Activated T-cell treated with anti-CD3 and anti-CD28 coated beads for 1 hour (primary cell): ENCODE measurements around the gene KCTD12.
"Not testable (repeated sequence)": the region's sequence is repeated elsewhere in the genome, so short reads cannot be mapped to it uniquely, and the experiment has no call there.

ENCODE experiments used
- DNase-seq: peaks from one replicate; pipeline ENCODE4 v3.0.0-alpha.2; 2020; ENCODE audit warnings: low read depth

Gene KCTD12

DNA sequence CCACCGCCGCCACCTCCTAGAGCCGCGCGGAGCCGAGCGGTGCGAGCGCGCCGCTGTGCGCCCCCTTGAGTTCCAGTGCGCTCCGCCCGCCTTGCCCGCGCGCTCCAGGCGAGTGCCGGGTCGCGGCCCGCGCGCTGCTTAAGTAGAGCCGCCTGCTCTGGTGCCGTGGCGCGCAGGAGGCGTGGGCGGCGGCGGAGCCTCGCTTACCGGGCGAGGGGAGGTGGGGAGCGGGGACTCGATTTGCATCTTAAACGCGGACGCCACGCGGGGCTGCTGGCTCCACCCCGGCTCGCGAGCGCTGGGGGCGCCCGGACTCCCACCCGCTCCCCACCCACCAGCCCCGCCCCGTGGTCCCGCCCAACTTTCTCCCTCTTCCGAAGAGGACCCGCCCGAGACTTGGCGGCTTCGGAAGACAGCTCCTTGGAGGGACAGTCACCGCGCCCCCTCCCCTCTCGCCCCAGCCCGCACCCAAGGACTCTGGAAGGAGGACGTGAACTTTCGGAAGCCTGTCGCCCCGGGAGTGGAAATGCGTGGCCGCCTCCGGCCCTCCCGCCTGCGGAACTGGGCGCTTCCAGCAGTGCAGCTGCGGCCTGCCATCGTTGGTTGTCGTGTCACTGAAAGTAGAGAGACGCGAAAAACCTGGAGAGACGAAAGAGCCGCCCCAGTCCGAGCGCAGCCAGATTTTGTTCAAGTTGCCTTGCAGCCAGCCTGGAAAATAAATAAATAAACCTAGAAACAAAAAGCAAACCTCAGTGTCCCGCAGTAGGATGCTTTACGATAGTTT is at the start of gene KCTD12:
KCTD12 (minus strand) TSS at position 114 of the 784 bp plus-strand sequence. CDS start 257 bp downstream, outside the sequence.
- DNase-seq: peak; percentile 69

DNA sequence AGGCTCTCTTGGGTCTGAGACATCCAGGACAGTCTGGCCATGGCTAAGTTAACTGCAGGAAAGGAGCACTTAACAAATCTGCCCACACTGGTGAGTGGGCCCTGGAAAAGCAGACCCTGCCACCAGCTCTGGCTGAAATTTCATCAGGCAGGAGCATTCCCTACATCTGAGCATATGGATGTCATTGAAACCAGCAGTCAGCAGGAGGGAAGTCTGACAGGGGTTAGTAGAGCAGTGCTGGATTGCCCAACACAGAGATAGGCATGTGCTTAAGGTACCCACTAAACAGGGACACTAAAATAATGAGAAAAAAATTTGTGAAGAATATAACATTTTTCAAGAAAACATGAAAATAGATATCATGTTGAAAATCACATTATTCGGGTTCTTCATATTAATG is 48.5 kb upstream of the KCTD12 start:
- DNase-seq: no peak

DNA sequence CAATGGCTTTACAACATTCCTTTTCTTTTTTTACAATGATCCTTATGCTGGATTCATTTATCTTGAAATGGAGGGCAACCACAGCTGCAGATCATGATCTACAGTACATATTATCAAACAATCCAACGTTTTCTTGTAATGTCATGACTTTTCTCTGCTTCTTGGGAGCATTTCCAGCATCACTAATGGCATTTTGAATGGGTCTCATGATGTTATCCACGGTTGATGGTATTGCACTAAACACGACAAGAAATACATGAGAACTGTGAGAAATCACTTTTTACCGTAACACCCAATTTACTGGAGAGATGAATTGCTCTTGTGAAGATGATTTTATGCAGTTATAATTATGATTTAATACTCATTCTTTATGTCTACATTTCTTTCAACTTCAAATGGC is 45.9 kb upstream of the KCTD12 start:
- DNase-seq: no peak

DNA sequence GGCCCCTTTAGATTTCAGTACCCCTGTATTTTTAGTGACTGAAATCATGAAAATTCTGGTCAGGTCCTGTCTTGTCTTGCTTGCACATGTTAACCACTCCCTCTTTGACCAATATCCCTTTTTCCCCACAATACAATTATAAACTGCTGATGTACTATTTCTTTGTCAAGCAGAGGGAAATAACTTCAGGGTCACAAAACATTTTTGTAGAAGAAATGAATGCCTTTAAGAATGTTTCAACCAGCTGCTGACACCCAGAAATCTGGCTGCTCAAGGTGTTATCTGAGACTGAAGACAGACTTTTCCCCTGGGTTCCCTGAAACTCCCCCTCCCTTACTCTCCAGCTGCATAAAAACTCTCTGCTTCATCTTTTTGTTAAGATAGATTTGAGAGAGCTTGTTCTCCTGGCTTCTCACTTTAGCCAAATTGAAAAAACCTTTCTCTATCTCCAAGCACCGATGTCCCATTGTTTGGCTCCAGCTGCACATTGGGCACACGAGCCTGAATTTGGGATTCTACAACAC is 43.7 kb upstream of the KCTD12 start:
- DNase-seq: no peak

DNA sequence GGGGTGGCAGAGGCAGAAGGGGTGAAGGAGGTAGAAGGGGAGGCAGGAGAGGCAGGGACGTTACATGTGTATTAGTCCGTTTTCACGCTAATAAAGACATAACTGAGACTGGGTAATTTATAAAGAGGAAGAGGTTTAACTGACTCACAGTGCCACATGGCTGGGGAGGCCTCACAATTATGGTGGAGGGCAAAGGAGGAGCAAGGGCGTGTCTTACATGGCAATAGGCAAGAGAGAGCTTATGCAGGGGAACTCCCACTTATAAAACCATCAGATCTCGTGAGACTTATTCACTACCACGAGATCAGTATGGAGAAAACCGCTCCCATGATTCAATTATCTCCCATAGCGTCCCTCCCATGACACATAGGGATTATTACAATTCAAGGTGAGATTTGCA is 43.1 kb upstream of the KCTD12 start:
- DNase-seq: no peak

DNA sequence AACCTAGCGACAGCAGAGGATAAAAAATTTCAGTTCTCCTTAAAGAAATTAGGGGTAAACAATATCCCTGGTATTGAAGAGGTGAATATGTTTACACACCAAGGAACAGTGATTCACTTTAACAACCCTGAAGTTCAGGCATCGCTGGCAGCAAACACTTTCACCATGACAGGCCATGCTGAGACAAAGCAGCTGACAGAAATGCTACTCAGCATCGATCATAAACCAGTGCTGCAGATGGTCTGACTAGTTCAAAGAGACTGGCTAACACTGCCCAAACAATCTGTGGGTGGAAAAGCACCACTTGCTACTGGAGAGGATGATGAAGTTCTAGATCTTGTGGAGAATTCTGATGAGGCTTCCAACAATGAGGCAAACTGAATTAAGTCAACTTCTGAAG is 42.3 kb upstream of the KCTD12 start:
- DNase-seq: no peak

DNA sequence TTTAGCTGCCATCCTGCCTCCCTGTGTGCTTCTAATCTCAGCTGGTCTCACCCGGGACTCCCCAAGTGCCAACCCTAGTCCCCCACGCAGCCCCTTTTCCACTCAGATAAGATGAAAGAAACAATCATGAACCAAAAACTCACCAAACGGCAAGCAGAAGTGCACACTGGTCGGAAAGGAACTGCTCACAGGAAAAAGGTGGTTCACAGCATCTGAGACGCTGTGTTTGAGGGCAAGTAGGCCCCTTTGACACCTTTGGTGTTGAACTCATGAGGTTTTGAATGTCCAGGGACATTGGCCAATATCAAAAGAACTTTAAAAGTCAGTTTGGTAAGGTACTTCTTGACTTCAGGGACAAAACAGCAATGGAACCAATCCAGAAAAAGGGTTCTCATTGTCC is 41.8 kb upstream of the KCTD12 start:
- DNase-seq: no peak

DNA sequence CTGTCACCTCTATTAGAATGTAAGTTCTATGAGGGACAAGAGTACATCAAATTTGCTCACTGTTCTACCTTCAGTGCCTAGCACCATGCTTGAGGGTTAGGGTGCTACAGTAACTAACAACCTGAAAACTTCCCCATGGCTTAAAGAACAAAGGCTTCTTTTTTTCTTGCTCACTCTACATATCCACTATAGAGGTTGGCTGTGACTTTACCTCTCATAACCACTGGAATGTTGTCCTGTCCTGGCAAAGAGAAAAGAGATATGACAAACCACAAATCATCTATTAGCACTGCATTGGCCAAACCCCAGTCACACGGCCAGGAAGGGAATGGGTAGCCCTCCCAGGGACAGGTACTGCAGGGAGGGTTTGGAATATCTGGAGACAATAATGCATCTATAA is 38.9 kb upstream of the KCTD12 start:
- DNase-seq: no peak

DNA sequence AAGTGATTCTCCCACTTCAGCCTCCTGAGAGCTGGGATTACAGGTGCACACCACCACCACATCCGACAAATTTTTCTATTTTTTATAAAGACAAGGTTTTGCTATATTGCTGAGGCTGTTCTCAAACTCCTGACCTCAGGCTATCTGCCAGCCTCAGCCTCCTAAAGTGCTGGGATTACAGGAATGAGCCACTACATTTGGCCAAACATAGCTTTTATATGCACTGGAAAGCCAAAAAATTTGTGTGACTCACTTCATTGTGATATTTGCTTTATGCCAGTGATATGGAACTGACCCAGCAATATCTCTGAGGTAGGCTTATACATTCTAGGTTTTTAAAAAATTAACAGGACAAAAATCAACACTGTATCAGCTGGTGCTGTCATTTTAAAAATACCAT is 35.3 kb upstream of the KCTD12 start:
- no peak for DNase-seq

DNA sequence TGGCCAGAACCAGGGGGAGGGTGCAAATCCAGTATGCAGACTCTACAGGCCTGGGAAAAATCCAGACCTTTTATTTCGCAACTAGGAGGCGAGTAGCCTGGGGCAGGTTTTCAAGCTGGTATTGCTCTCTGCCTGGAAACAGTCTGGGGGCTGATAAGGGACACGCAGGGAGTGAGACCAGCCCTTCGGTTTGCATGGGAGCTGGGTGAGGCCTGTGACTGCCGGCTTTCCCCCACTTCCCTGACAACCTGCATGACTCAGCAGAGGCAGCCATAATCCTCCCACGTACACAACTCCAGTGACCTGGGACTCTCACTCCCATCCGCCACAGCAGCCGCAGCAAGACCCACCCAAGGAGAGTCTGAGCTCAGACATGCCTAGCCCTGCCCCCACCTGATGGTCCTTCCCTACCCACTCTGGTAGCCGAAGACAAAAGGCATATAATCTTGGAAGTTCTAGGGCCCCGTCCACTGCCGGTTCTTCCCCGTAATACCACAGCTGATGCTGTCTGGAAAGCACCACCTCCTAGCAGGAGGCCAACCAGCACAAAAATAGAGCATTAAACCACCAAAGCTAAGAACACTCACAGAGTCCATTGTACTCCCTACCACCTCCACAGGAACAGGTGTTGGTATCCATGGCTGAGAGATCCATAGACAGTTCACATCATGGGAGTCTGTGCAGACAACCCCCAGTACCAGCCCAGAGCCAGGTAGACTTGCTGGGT is 31.7 kb upstream of the KCTD12 start:
- DNase-seq: not testable (repeated sequence)

DNA sequence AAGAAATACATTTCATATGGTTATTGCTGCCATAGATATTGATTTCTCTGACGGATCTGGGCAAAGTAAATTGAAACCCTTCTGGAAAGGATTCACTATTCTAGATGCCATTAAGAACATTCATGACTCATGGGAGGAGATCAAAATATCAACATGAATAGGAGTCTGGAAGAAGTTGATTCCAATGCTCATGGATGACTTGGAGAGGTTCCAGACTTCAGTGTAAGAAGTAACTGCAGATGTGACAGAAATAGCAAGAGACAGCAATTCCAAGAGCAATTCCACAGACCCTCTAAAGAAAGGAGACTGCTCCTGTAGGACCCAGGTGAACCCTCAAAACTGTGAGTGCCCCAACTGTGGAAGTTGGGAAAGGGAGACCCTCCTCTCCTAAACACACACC is 30.9 kb upstream of the KCTD12 start:
- no peak for DNase-seq

DNA sequence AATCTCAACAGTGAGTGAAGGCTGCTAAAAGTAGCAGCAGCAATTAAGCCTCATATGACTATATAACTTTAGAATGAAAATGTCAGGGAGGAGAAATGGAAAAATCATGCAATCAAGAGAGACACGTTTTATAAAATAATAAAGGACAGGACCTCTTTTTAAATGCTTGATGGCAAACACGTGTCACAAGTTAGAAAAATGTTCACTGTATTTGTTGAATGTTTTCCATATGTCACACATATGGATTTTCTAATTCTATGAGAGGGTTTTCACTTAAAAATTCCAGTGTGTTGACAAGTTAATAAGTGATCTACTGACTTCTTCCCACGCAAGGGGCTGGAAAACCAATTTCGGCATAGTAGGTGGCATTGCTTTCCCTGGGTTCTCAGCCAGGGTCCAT is 27.7 kb upstream of the KCTD12 start:
- DNase-seq: no peak

DNA sequence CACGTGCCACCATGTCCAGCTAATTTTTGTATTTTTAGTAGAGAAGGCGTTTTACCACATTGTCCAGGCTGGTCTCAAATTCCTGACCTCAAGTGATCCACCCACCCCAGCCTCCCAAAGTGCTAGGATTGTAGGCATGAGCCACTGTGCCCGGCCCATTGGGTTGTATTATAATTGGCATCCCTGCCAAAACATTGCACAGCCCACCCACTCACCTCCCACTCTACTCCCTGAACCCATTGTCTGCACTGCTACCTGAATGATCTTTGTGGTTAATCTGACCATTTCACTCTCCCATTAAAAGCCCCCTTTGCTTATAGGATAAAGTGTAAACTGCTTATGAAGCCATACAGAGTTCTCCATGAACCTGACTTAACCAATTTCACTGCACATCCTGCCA is 26.3 kb upstream of the KCTD12 start:
- DNase-seq: no peak

DNA sequence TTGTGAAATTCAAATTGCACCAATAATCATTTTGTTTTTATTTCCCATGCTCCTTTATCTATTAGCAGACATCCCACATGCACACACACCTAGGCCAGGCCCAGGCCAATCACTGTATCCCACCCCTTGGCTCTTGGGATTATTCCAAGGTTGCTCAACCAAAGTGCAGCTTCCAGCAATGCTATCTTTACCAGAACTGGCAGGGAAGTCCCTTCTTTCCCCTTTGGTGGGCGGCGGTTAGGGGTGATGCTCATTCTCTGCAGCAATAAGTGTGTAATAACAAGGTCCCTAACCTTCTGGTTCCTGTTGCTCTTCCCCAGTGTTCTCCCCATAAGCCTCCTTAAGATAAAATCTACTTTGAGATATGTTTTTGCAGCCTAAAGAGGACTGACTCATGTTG is 18.3 kb upstream of the KCTD12 start:
- no peak for DNase-seq

DNA sequence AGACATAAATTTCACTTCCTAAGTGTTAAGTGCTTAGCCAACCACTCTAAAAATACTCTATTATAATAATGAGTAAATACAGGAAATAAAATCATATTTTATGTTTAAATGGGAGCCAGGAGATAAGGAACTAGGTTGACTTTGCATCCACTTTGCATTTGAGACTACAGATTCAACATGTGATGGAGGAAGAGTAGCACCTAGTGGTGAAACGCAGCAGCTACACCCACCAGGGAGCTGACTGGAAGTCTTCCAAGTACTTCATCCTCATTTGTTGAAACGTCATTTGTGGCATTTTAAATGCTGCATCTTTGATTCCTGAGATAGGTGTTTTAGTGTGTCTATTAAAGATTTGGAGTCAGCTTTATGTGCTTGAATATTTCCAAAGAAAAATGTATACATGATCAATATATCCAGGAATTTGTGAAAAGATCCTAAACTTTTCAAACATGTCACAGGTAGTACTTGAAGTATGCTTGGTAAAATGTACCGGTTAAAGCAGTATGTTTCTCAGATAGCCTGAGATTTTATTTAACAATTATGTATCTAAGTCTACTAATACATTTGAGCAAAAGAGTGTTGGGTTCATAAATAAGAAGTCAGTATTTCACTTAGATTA is 17.4 kb upstream of the KCTD12 start:
- peak; percentile 50 for DNase-seq

DNA sequence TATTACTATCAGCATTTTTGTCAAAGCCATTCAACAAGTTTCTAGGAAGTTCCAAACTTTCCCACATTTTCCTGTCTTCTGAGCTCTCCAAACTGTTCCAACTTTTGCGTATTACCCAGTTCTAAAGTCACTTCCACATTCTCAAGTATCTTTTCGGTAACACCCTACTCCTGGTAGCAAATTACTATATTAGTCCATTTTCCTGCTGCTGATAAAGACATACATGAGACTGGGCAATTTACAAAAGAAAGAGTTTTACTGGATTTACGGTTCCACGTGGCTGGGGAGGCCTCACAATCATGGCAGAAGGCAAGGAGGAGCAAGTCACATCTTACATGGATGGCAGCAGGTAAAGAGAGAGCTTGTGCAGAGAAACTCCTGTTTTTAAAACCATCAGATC is 12.9 kb upstream of the KCTD12 start:
- not testable (repeated sequence) for DNase-seq

DNA sequence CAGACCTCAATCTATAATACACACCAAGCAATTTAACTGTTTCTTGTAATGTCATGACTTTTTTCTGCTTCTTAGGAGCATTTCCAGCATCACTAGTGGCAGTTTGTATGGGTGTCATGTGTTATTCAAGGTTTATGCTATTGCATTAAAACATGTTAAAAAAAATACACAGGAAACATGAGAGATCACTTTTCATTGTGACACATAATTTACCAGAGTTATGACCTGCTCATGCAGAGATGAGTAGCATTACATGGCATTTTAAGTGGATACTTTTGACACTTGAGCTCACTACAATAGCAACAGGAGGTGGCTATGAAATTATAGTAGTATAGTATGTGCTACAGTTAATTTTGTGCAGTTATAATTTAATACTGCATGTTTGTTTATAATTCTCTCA is 11.0 kb upstream of the KCTD12 start:
- not testable (repeated sequence) for DNase-seq

DNA sequence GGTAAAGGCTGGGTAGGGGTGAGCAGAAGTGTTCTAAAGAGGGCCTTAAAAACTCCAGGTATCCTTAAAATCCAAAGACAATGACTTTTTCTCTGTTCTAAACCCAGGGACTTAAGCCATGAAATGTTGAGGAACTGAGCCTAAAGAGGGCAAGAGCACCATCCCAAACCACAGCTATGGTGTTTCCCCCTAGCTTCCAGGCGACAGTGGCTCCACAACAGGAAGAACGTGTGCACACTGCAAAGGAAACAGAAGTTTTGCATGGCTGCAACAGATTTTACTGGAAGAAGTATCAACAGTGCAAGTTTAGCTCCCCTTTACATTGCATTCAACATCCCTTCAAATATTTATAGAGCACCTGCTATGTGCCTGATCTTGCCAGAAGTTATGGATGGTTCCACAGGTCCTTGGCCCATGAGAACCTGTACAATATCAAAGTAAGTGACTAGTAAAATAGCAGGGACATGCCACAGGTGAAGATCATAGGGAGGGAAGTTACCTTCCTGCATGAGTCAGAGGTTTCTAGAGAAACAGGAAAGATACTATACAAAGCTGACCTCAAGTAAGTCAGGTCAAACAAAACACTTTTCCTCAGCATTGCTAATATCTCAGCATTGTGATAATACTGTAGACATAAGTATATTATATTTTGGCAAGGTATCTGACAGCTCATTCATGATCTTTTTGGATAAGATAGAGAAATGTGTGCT is 8.4 kb upstream of the KCTD12 start:
- DNase-seq: no peak

DNA sequence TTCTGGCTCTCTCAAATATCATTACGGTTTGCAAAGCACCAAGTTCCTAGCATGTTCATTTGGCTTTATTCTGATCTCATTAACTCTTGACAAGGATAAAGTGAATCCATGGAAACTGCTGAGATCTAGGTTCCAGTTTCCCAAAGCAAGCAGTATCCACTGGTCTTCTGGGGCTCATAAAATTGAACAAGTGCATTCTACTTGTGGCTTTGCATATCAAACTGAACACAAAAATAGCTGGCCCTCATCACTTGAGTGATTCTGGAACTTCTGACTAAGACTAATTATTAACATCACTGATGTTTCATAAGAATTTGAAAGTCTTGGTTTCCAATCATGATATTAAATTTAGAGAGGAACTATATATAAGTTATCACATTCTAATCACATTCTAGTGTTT is 6.3 kb upstream of the KCTD12 start:
- no peak for DNase-seq

DNA sequence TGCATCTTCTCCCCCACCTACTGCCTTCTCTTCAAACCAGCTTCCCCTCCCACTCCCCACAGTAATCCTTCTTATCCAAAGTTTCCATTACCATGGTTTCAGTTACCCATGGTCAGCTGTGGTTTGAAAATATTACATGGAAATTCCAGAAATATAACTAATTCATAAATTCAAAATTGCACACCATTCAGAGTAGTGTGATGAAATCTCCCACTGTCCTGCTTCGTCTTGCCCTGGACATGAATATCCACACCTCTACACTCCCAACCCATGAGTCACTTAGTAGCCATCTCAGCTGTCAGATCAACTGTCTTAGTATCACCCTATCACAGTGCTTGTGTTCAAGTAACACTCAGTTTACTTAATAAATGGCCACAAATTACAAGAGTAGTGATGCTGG is 3.8 kb upstream of the KCTD12 start:
- no peak for DNase-seq

DNA sequence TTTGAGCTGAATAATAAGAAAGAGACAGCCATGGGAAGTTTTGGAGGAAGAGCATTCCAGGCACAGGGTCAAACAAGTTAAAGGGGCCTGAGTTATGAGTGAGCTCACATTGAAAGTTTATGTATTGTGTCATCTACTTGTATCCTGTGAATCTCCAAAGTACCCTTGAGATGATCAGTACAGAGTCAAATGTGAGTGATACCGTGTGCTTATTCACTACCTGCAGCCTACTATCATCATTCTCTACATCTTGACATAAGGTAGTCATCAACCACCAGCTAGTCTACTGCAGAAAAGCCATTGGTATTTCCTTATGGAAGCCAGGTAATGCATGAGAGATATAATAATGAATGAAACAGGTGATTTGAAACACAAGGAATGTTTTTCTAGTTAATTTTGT is 3.0 kb upstream of the KCTD12 start:
- DNase-seq: no peak

DNA sequence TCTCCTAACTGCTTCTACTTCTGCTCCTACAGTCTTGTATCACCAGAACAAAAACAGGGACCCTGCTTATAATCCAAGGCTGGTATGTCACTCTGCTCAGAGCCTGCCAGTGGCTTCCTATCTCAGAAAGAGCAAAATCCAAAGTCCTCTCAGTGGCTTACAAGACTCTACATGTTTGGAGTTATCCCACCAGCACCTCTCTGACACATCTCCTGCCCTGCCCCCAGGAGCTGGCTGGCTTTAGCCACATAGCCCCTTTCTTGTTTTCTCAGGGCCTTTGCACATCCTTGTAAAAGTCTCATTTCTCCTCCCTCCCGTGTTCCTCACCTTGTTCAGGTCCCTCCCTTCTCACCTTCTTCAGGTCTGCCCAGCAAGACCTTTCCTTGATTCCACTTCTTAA is 2.2 kb upstream of the KCTD12 start:
- no peak for DNase-seq
